Measurements from ENCODE around the gene FAM20C. TPM values are rescaled to one million over a fixed set of nuclear protein-coding genes. Genes with fewer than 3 reads are reported as not detected.
A peak's percentile ranks its signal among the peaks of the same experiment; 100 is the strongest.

The FAM20C gene
- total RNA-seq, 4 donors from 2014 or later: 9.6 to 35.3 (median 18.6) TPM

GRCh38 chr7:188174-188573 is 4.2 kb upstream of the FAM20C start:
- peaks cover 48 to 49% of the 10 kb centered on the region in 2 donors for H3K4me1 ChIP-seq
- H3K9me3 ChIP-seq: no peaks in the 10 kb centered on the region
- TF ChIP-seq POLR2A (IDR thresholded peaks at IDR 0.05) (no peak), CTCF (IDR thresholded peaks at IDR 0.05 in 4 of 5, conservative IDR thresholded peaks at IDR 0.05 in 1 of 5) (no peak)
- no peaks in the 10 kb centered on the region for H3K36me3 ChIP-seq
- no peaks in the 10 kb centered on the region for H3K27me3 ChIP-seq
- in situ Hi-C loops (cut with MboI; ENCODE audit: low sequenced_read_pairs in 4 of 4): no loop called here
- intact Hi-C loops (cut with DNase I; ENCODE audit: low total_unique reads): no loop called here
- peak overlapping the region; percentile 76 to 94 (median 82) for H3K27ac ChIP-seq
- DNase-seq (no peak), ATAC-seq (no peak)
- no peak overlapping the region for H3K4me3 ChIP-seq

- Histone ChIP-seq H3K36me3 (no peaks in the 10 kb centered on the region), H3K4me3 (no peak overlapping the region), H3K4me1 (peaks cover 47 to 49% of the 10 kb centered on the region in 2 donors), H3K9me3 (no peaks in the 10 kb centered on the region), H3K27ac (peak overlapping the region in 1 of 4 donors; percentile 25), H3K27me3 (no peaks in the 10 kb centered on the region)
- DNase-seq: no peak
- intact Hi-C loops (cut with DNase I; ENCODE audit: low total_unique reads) (no loop called here), in situ Hi-C loops (cut with MboI; ENCODE audit: low sequenced_read_pairs in 4 of 4) (no loop called here)
- no peak for ATAC-seq
- TF ChIP-seq POLR2A (IDR thresholded peaks at IDR 0.05): no peak
- no peak for TF ChIP-seq CTCF (IDR thresholded peaks at IDR 0.05 in 4 of 5, conservative IDR thresholded peaks at IDR 0.05 in 1 of 5)
Observed at GRCh38 chr7:188727-189500, 3.5 kb upstream of the FAM20C start.

DNA sequence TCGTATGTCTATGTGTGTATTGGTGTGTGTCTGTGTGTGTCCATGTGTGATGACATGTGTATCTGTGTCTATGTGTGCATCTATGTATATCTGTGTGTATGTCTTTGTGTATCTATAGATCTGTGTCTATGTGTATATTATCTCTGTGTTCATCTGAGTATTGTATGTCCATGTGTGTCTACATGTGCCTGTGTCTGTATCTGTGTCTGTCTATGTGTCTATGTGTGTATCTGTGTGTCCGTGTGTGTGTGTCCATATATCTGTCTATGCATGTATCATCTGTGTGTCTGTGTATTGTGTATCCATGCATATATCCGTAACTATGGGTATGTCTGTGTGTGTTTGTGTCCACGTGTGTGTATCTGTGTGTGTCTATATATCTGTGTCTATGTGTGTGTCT is 2.7 kb upstream of the FAM20C start:
- H3K27ac ChIP-seq: no peak overlapping the region
- H3K9me3 ChIP-seq: no peaks in the 10 kb centered on the region
- no peaks in the 10 kb centered on the region for H3K27me3 ChIP-seq
- DNase-seq (no peak), ATAC-seq (no peak)
- no peaks in the 10 kb centered on the region for H3K36me3 ChIP-seq
- TF ChIP-seq CTCF (IDR thresholded peaks at IDR 0.05 in 4 of 5, conservative IDR thresholded peaks at IDR 0.05 in 1 of 5) (no peak), POLR2A (IDR thresholded peaks at IDR 0.05) (no peak)
- intact Hi-C loops (cut with DNase I; ENCODE audit: low total_unique reads): loop anchor here (5.0 kb wide), 1 partner anchor 688 kb away; the partner anchor contains the start of gene GET4
- peaks cover 47 to 48% of the 10 kb centered on the region in 2 donors for H3K4me1 ChIP-seq
- in situ Hi-C loops (cut with MboI; ENCODE audit: low sequenced_read_pairs in 4 of 4): no loop called here
- no peak overlapping the region for H3K4me3 ChIP-seq

GRCh38 chr7:190196-190595 is 2.2 kb upstream of the FAM20C start:
- no peaks in the 10 kb centered on the region for H3K36me3 ChIP-seq
- TF ChIP-seq CTCF (IDR thresholded peaks at IDR 0.05 in 4 of 5, conservative IDR thresholded peaks at IDR 0.05 in 1 of 5) (no peak), POLR2A (IDR thresholded peaks at IDR 0.05) (no peak)
- H3K4me3 ChIP-seq: no peak overlapping the region
- H3K27me3 ChIP-seq: no peaks in the 10 kb centered on the region
- DNase-seq (no peak), ATAC-seq (no peak)
- peaks cover 47 to 48% of the 10 kb centered on the region in 2 donors for H3K4me1 ChIP-seq
- peak overlapping the region in 1 of 4 donors; percentile 88 for H3K27ac ChIP-seq
- intact Hi-C loops (cut with DNase I; ENCODE audit: low total_unique reads) (loop anchor here (5.0 kb wide), 1 partner anchor 687 kb away; the partner anchor contains the start of gene GET4), in situ Hi-C loops (cut with MboI; ENCODE audit: low sequenced_read_pairs in 4 of 4) (no loop called here)
- H3K9me3 ChIP-seq: no peaks in the 10 kb centered on the region

Data from gastrocnemius medialis (tissue), 4 donors.